HG03439 (cell line): ENCODE data around the gene P4HB.

Experiments used
- ATAC-seq: cut with Tn5 transposase; IDR thresholded peaks from one replicate; pipeline ENCODE4 v1.9.1; 2021; ENCODE audit warnings: mild to moderate bottlenecking, moderate library complexity; ENCODE audit not compliant: unreplicated experiment

P4HB gene

DNA sequence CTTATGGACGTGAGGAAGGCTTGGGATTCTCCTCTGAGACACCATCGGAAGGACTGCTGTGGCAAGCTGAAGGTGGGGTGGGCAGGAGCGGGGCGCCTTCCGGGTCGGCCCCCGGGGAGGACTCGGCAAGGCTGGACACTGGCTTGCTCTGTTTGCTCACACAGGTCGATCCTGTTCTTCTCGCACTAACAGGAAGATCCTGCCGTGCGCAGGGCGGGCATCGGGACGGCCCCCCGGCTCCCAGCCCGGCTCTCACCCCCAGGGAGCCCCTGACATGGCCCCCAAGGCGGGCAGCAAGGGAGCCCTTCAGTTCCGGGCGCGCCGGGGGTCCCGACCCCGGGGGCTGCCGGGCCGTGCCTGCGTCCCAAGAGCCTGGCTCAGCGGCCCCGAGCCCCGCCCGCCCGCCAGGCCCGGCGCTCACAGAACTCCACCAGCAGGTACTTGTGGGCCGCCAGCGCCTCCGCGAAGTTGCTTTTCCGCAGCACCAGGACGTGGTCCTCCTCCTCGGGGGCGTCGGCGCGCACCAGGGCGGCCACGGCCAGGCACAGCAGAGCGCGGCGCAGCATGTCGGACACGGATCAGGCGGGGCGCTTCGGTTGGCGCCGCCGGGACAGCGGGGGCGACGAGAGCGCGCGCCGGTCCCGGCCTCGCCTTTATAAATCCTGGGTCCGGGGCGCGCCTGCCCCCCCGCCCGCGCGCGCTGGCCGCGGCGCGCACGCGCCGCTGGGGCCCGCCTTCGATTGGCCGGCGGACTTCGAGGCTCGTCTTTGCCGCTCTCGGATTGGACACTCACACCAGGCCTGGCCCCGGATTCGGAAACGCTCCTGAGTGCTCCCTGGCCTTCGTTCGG, at the start of gene P4HB:
TSS of gene P4HB (minus strand) at position 630 of the 850 bp plus-strand sequence. CDS start at position 566, 64 bp downstream.
- peak; percentile 10 for ATAC-seq

DNA sequence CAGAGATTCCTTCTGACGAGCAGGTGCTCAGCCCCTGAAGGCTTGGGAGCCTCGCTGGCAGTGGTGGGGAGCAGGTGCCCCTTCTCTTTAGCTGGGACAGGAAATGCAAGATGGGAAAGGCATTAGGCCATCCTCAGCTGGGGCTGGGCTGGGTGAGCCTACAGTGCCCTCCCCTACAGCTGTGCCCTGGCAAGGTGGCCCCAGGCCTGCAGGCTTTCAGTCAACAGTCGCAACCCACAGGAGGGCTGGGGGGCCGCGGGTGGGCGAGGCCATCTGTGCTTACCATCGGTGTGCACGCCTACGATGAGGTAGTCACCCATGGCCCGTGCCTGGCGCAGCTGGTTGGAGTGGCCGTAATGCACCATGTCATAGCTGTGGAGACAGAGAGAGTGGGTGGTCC, 48.9 kb upstream of the P4HB start:
- ATAC-seq: no peak

DNA sequence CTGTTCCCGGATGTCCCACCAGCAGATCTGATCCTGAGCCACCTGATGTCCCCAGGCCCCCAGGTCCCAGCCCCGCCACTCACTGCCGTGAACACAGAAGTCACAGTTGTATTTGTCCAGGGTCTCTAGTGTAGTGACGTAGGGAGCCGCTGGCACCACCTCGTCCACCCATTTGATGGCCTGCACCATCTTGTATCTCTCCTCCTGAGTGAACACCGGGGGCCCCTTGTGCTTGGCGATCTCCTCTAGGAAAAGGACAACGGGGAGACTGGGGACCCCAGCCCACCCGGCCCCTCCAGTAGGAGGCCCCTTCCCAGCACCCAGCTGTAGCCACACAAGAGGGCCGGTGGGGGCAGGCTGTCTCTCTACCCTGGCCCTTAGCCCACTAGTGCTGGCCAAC, 48.5 kb upstream of the P4HB start:
- ATAC-seq: no peak

DNA sequence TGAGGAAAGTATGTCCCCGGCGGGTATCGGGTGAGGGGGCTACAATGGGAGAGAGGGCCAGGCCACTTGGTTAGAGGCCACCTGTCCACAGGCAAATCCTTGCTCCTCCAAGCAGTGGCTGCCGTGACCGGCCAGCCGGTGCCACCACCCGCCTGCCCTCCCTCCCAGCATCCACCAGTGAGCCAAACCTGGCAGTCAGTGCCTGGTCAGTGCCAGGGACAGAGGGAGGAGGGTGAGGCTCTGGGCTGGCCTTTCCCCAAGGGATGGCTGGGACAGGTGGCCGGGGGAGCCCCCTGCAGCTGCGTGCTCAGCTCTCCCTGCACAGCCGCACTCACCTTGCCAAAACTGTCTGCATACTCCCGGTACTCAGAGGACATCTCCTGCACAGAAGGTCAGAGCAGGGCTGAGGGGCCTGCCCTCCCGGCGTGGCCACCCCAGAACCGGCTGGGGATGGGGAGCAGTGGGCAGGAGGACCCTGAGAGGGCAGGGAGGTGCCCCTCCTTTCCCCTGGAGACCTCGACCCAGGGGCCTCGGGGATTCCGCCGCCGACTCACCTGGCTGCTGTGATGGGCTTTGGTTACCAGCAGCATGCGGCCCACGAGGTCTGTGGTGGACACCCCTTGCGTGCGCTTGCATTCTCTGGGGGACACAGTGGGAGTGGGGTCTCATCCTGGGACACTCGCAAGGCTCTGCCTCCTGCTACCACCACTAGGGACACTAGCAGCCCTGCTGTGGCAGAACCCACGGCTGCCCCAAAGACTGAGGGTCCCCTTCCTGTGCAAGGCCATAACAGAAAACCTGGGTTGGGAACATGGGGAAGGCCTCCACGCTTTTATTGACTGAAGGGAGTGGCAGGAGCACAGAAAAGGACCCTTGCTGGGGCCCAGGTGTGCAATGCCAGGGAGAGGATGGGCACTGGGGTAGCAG, 47.1 kb upstream of the P4HB start:
- no peak for ATAC-seq

DNA sequence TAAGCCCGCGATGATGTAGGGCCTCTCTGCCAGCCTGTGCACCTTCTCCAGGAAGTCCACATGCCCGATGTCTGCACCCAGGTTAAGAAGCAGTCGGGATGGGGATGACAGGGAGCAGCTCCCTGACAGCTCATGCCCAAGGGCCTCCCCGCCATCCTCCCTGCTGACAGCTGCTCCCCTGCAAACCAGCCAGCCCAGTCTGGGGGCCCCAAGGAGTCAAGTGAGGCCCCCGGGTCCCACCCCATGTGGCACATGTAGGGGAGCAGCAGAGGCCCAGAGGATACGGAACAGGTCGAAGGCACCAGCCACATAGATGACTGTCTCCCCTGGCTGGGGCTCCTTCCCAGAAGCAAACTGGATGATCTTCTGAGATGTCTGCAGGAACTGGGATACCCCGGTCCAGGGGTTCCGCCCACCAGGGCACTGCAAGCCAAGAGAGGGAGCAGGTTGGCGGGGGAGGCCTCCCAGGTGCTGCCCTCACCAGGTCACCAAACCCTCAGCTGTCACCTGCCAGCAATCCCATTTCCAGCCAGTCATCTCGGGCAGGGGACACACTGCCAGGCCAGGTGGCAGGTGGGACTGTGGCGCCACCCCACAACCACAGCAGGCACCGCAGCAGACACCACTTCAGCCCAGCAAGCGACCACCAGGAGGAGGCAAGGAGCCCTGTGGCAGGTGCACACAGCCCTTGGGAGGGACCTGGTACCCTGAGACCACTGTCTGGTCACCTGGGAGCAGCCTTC, 46.3 kb upstream of the P4HB start:
- no peak for ATAC-seq

DNA sequence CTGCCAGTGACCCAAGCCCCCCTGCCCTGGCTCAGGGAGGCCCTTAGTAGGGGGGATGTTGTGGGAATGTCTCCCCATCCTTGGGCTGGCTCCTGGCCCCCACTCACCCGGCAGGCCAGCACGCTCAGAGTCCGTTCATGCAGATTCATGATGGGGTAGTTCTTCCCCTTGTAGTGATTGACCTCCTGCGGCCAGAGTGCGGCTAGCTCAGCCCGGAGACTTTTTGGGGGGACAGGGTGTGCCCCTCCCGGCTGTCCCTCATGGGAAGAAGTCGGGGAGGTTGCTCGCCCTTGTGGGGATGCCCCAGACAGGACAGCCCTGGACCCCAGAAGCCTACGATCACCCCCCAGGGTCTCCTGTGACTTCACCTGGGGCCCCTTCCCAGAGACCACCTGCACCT, 45.7 kb upstream of the P4HB start:
- ATAC-seq: no peak

DNA sequence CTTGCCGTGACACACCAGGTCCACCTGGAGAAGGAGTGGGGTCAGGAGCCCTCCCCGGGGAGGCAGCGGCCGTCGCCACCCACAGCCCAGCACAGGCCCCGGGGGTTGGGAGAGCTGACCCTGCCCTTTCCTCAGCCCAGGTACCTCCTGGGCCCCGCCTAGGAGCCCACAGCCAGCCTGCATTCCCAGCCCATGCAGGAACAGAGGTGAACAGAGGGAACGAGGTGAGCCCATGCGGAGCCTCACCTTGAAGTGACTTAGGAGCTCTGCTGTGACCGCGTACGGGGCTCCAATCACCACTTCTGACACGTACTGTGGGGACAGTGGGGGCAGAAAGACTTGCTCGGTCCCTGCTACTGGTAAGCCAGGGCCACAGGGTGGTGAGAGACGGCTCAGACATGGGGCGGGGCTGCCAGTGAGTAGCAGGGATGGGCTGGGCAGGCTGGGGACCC, 45.1 kb upstream of the P4HB start:
- no peak for ATAC-seq

DNA sequence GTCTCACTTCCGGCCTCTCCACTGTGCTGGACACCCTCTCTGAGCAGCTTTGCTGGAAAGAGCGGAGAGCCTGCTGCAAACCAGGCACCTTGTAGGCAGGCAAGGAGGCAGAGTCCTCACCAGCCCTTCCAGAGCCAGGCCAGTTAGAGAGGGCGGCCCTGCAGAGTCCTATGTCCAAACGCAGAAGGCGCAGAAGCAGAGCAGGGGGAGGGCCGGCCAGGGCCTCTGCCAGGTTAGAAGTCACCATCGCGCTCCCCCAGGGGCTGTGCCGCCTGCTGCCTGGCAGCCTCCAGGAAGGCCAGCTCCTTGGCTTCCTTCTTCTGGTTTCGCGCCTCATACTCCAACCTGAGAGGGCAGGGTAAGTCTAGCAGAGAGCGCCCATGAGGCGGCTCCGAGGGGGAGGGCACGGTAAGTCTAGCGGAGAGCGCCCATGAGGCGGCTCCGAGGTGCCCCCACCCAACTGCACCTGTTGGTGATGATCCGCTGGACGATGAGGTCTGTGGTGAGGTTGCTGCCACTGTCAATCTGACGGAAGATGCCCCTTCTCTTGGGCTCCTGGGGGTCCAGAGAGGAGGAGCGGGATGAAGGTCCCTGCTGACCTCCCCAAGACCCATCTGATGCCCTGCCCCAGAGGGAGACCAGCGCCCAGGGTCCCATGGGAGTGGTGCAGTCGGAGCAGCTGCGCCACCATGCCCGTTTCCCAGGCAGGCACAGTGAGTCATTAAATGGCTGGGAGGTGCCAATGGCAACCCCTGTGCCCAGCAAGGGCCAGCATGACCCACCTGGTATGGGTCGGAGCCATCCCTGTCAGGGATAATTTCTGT, 44.5 kb upstream of the P4HB start:
- no peak for ATAC-seq

DNA sequence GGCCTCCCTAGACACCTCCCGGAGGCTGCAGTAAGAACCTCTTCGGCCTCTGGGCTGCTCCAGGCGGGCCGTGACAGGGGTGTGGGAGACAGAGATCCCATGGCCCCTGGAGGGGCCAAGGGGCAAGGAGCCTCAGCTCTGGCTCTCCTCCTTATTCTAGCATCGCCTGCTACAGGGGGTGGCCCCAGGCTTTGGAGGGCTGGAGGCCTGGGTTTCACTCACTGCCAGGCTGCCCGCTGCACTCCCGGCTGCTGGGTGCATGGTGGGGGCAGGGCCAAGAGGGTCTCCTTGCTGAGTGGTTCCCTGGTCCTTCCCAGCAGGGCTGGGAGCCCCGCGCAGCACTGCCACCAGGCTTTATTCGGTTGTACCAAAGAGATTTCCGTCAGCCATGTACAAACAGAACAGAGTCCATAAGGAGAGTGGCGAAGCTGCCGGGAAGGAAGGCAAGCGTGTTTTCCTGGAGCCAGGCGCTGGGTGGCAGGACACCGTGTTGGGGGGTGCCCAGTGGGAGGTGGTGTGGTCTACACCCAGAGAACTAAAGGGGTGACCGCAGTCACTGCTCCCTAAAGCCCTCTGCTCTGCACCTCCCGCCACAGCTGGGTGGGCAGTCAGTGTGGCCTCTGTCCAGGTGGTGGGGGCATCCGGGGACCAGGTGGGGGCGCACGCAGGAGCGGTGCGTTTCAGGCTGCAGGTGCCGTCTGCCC, 43.7 kb upstream of the P4HB start:
- no peak for ATAC-seq

DNA sequence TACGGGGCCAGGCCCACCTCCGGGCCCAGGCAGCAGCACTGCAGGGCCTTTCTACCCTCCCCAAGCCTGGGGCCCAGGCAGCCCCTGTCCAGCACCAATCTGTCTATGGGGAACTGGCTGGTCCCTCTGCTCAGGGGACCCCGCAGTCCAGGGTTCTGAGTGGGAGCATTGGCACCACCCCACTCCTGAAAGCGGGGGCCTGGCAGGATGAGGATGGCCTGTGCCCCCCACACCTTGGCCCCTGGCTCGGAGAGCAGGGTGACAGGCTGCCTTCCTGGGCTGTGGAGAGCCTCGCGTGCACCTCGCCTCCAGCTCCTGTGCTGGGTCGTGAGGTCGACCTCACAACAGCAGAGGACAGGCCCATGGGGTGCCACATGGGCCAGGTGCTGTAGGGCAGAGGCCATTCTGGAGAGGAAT, 43.1 kb upstream of the P4HB start:
- no peak for ATAC-seq

DNA sequence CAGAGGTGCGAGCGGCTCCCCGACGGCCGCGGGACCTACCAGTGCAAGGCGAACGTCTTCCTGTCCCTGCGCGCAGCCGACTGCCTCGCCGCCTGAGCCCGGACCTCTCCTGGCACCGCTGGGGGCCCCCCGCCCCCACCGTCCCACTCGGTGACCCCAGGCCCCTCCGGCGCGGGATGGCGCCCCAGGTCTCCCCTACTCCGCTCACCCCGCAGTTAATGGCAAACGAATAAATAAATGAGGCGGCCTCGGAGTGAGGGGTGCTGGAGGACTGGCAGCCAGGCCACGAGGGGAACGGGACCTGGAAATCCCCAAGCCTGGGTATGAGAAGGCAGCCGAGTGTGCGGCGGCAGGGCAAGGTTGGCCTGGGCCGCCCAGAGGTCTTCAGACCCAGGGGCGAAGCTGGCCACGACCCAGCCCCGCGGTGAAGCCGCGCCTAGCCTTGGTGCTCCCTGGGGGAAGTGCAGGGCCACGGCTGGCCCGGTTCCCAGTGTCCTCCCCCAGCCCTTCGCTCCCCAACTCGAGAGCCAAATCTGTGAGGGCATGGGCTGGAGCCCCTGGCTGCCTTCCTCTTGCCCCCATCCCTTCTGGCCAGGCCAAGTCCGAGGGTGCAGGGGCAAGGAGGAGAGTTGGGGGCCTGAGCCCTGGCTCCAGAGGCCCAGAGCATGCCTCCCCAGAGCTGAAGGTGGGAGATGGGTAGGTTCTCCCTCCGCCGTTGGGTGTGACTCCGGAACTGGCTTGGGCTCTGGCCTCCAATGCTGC, 42.5 kb upstream of the P4HB start:
- no peak for ATAC-seq

DNA sequence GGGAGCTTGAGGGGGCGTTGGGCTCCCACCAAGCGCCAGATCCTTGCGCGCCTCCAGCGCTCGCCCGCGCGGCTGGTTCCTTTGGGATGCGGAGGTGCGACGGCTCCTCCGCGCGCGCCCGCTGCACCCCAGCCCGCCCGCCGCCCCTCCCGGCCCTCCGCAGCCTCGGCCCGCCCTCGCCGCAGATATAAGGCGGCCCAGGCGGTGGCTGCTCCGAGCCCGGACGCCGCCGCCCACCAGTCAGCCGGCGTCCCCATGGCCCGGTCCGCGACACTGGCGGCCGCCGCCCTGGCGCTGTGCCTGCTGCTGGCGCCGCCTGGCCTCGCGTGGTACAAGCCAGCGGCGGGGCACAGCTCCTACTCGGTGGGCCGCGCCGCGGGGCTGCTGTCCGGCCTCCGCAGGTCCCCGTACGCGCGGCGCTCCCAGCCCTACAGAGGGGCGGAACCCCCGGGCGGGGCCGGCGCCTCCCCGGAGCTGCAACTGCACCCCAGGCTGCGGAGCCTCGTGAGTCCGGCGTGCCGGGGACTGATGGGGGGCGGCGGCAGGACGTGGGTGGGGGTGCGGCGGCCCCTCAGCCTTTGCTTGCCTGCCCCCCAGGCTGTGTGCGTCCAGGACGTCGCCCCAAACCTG, 41.8 kb upstream of the P4HB start, which contains the start of gene NPB:
TSS of gene NPB (plus strand) at position 216 of the 630 bp plus-strand sequence. CDS start at position 256, 40 bp downstream.
- ATAC-seq: no peak

DNA sequence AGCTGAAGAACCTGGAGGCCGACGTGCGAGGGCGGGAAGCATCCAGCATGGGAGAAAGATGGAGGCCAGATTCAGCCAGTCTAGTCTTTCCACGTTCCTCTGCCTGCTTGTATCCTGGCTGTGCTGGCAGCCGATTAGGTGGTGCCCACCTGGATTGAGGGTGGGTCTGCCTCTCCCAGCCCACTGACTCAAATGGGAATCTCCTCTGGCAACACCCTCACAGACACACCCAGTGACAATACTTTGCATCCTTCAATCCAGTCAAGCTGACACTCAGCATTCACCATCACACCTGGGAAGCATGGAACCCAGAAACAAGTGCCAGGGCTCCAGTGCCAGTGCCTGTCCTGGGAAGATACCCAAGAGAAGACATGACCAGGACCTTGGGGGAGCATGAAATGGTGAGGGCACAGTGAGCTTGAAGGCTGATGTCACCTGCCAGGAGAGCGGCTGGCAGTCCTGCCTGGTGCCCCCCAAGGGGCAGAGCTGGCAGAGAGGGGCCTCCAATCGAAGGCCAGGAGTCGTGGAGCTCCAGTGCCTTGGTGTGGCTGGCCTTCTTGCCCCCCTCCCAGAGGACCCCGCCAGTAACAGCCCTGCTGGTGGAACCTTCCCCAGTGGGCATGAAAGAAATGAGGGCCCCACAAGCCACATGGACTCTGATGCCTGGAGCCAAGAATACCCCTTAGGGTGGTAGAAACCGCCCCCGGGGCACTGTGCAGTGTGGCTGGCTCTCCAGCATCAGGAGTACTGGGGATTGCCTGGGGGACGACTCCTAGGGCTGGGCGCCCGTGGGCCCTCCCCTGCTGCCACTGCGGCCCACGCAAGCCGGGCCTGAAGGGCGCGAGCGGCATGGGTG, 41.1 kb upstream of the P4HB start:
- no peak for ATAC-seq

DNA sequence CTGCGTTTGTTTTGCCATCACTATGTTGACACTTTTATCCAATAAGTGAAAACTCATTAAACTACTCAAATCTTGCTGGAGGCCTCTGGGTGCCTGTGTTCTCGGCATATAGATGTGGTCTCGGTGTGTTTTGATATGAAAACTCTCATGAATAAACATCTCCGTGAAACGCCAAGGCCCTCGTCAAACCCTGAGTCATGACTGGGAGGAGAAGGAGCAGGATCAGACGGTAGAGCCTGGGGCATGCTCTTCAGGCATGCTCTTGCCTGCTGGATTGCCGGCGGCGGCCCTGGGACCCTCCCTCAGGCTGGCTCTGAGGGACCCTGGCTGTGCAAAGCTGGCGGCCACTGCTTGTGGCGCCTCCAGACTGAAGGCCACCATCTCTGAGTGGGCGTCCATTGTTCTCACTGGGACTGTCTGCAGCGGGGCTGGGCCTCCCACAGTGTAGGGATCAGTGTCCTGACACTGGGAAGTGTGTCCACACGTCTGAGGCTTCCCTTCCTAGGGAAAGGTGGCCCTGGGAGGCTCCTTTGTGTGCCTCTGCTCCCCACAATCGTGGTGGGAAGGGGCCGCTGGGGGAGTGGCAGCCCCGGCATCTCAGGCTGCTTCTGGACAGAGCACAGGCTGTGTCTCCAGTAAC, 40.0 kb upstream of the P4HB start:
- ATAC-seq: no peak

DNA sequence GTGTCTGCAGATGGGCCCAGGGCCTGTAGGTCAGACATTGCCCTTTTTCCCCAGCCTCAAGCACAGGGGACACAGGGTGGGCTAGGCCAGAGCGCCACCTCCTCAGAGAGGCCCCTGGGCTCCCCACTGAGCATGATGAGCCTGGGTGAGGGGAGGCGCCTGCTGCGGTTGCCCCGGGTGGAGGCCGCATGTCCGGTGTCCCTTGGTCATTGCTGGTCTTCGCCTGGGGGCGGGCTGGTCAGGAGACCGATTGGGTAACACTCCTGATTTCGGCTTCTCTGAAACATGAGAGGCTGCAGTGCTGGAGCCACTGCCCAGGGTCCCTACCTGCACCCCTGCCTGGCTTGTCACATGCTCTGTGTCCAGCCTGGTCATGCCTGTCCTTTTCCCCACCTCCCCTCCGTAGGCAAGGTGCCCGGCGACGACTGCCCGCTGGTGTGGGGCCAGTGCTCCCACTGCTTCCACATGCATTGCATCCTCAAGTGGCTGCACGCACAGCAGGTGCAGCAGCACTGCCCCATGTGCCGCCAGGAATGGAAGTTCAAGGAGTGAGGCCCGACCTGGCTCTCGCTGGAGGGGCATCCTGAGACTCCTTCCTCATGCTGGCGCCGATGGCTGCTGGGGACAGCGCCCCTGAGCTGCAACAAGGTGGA, 39.3 kb upstream of the P4HB start:
- no peak for ATAC-seq

DNA sequence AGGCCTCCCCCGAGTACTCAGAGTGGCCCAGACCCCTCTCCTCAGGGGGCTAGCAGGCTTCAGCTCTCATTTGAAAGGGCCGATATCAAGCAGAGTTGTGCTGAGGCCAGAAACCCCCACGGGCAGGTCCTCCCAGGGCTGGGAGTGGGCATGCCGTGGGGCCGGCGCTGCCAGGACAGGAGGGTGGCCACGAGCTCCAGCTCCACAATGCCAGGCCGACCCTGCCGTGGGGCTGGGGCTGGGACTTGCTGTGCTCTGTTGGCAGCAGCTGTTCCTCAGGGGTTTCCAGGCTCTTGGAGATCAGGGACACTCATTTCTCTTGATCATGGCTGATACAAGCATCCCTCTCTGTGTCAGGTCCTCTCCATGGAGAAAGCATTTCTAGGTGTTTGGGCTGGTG, 38.5 kb upstream of the P4HB start:
- no peak for ATAC-seq
